ENCODE measurements around the gene SHB. TPM values are rescaled to one million over a fixed set of nuclear protein-coding genes. Genes with fewer than 3 reads are reported as not detected.
A peak's percentile ranks its signal among the peaks of the same experiment; 100 is the strongest.

The SHB gene
- total and polyA plus RNA-seq, 11 donors = 7.8 to 31.4 (median 21.4) TPM

- ATAC-seq (peak in 2 of 4 donors; percentile 7 to 15), DNase-seq (peak in 1 of 5 donors; percentile 42)
- 58 to 70% (median 61%) methylated on average over 7 to 8 of the region's 8 CpGs for WGBS, 4 donors
- no peak overlapping the region for H3K4me3 ChIP-seq
- TF ChIP-seq POLR2A (IDR thresholded peaks at IDR 0.05) = no peak
- TF ChIP-seq CTCF (IDR thresholded peaks at IDR 0.05) = no peak
- H3K9me3 ChIP-seq = no peaks in the 10 kb centered on the region
- no peaks in the 10 kb centered on the region for H3K27me3 ChIP-seq
- H3K4me1 ChIP-seq = peaks cover 4 to 91% (median 71%) of the 10 kb centered on the region in 12 donors
- H3K36me3 ChIP-seq = no peaks in the 10 kb centered on the region
- H3K27ac ChIP-seq = peak overlapping the region in 11 of 12 donors; percentile 9 to 77 (median 61)
- intact Hi-C loops (cut with DNase I) = no loop called here
These were observed 26.2 kb downstream of the SHB start for GRCh38 chr9:38042626-38043357.

GRCh38 chr9:38041564-38042243, 27.3 kb downstream of the SHB start:
- H3K9me3 ChIP-seq = no peaks in the 10 kb centered on the region
- H3K4me3 ChIP-seq = no peak overlapping the region
- WGBS, 4 donors = 45 to 62% (median 56%) methylated on average over 21 of the region's 21 CpGs
- peak in 2 of 4 donors; percentile 36 to 43 for ATAC-seq
- TF ChIP-seq CTCF (IDR thresholded peaks at IDR 0.05) (no peak), POLR2A (IDR thresholded peaks at IDR 0.05) (no peak)
- peak in 2 of 5 donors; percentile 49 to 58 for DNase-seq
- intact Hi-C loops (cut with DNase I) = no loop called here
- H3K4me1 ChIP-seq = peaks cover 4 to 91% (median 71%) of the 10 kb centered on the region in 12 donors
- H3K27me3 ChIP-seq = no peaks in the 10 kb centered on the region
- H3K27ac ChIP-seq = peak overlapping the region; percentile 9 to 77 (median 61)
- no peaks in the 10 kb centered on the region for H3K36me3 ChIP-seq

- TF ChIP-seq POLR2A (IDR thresholded peaks at IDR 0.05) (no peak), CTCF (IDR thresholded peaks at IDR 0.05) (no peak)
- Histone ChIP-seq H3K27me3 (no peaks in the 10 kb centered on the region), H3K4me3 (no peak overlapping the region), H3K36me3 (no peaks in the 10 kb centered on the region), H3K4me1 (peaks cover 4 to 93% (median 65%) of the 10 kb centered on the region in 12 donors), H3K27ac (peak overlapping the region in 11 of 12 donors; percentile 12 to 77 (median 55)), H3K9me3 (no peaks in the 10 kb centered on the region)
- intact Hi-C loops (cut with DNase I) = loop anchor here in 1 of 10 donors (2.0 kb wide), 1 partner anchor 21 kb away; no protein-coding TSS in a partner anchor
- ATAC-seq (no peak), DNase-seq (no peak)
- WGBS, 4 donors = 83 to 92% (median 86%) methylated on average over 20 to 21 of the region's 21 CpGs
These were observed 28.9 kb downstream of the SHB start for GRCh38 chr9:38039907-38040682.
